ENCODE measurements around the gene FKTN. TPM values are rescaled to one million over a fixed set of nuclear protein-coding genes. Genes with fewer than 3 reads are reported as not detected.
"Not testable (repeated sequence)": the region's sequence is repeated elsewhere in the genome, so short reads cannot be mapped to it uniquely, and the experiment has no call there.

FKTN gene
- polyA plus RNA-seq, 1 of the 3 experiments (the other 2 are of a cell fraction): 5.3 TPM

DNA sequence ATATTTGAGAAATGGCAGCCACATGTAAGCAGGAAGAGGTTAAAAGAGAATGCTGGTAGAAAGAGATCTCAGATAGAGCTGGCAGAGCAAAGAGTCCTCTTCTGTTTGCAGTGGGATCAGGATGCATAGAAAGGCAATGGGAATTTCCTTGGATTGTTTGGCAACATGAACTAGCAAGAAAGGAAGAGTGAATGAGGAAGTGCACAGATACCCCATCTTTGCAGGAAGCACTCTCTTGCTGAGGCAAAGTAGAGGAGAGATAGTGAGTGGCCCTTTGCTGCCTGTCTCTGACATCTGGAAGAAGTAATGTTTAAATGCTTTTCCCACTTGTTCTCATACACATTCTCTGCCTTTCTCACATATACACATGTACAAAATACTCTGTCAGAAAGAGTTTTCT, 14.5 kb downstream of the FKTN start:
- ChIA-PET CTCF (no interaction called here), POLR2A (no interaction called here)
- TF ChIP-seq NRF1 (IDR thresholded peaks at IDR 0.05; ENCODE audit: low read depth, low read length) (no peak), JUND (IDR thresholded peaks at IDR 0.05) (no peak), USF2 (IDR thresholded peaks at IDR 0.05; ENCODE audit: borderline replicate concordance, low read depth, low read length) (no peak), ZBTB33 (IDR thresholded peaks at IDR 0.05; ENCODE audit: borderline replicate concordance, low read depth) (no peak), FOXJ3 (CRISPR knock-in tag; IDR thresholded peaks at IDR 0.05) (no peak), RFX5 (IDR thresholded peaks at IDR 0.05; ENCODE audit: low read length) (no peak), RCOR1 (IDR thresholded peaks at IDR 0.05; ENCODE audit: low read length) (no peak), EZH2phosphoT487 (IDR thresholded peaks at IDR 0.05; ENCODE audit: borderline replicate concordance, low read depth) (no peak), MEF2A (IDR thresholded peaks at IDR 0.05; ENCODE audit: borderline replicate concordance, low read depth) (no peak), IRF3 (IDR thresholded peaks at IDR 0.05; ENCODE audit: low read depth, low read length) (no peak), RAD21 (IDR thresholded peaks at IDR 0.05; ENCODE audit: low read length) (no peak), GABPA (IDR thresholded peaks at IDR 0.05; ENCODE audit: low read depth) (no peak), FOXM1 (IDR thresholded peaks at IDR 0.05; ENCODE audit: low read depth) (no peak), EP300 (IDR thresholded peaks at IDR 0.05; ENCODE audit: borderline replicate concordance in 1 of 2, low read depth in 1 of 2, low read length in 1 of 2) (no peak), NFIC (IDR thresholded peaks at IDR 0.05; ENCODE audit: borderline replicate concordance) (no peak), TAF1 (IDR thresholded peaks at IDR 0.05; ENCODE audit: borderline replicate concordance, low read depth, low read length) (no peak), MAX (IDR thresholded peaks at IDR 0.05; ENCODE audit: low read depth) (no peak), REST (IDR thresholded peaks at IDR 0.05; ENCODE audit: low read depth, low read length) (no peak), YY1 (IDR thresholded peaks at IDR 0.05; ENCODE audit: low read depth) (no peak), RXRA (IDR thresholded peaks at IDR 0.05; ENCODE audit: borderline replicate concordance, low read depth) (no peak)

GRCh38 chr9:105579952-105580351, 22.0 kb downstream of the FKTN start:
- 96% methylated on average over 6 of the region's 6 CpGs for WGBS (ENCODE audit: low lambda C conversion rate)
- H3K9ac ChIP-seq, DNase-seq: not testable (repeated sequence)

More for the DNA sequence above, 14.5 kb downstream of the FKTN start:
- Histone ChIP-seq H2AFZ (ENCODE audit: low read depth) (no peak overlapping the region), H3K79me2 (ENCODE audit: insufficient read depth) (no peaks in the 10 kb centered on the region), H3F3A (replicated peaks; ENCODE audit: insufficient read depth) (no peaks in the 10 kb centered on the region), H3K27me3 (ENCODE audit: insufficient read depth) (no peaks in the 10 kb centered on the region), H3K27ac (ENCODE audit: low read depth in 2 of 2, low read length in 1 of 2) (no peak overlapping the region), H3K4me1 (ENCODE audit: control insufficient read depth in 1 of 2, insufficient read depth in 2 of 2, low read depth in 1 of 2, low read length in 1 of 2) (no peaks in the 10 kb centered on the region), H3K36me3 (replicated peaks in 1 of 2; ENCODE audit: control insufficient read depth in 1 of 2, insufficient read depth in 2 of 2, low read length in 1 of 2) (peaks cover 13 to 21% of the 10 kb centered on the region in 2 experiments), H4K20me1 (ENCODE audit: insufficient read depth) (no peaks in the 10 kb centered on the region), H3K4me2 (no peak overlapping the region), H3K9ac (no peak overlapping the region), H3K4me3 (ENCODE audit: low read depth in 2 of 2, low read length in 1 of 2) (no peak overlapping the region), H3K9me3 (0 out of 2 replicates have a peak, but pooled peaks cover 4% of the 10 kb centered on the region), H3K9me2 (no peaks in the 10 kb centered on the region)
- DNase-seq: no peak

More at GRCh38 chr9:105579952-105580351, 22.0 kb downstream of the FKTN start:
- H3K27ac ChIP-seq (ENCODE audit: low read depth in 2 of 2, low read length in 1 of 2); H3K9me2 ChIP-seq; H3K79me2 ChIP-seq (ENCODE audit: insufficient read depth); CTCF ChIA-PET; H2AFZ ChIP-seq (ENCODE audit: low read depth); H3K36me3 ChIP-seq (replicated peaks in 1 of 2; ENCODE audit: control insufficient read depth in 1 of 2, insufficient read depth in 2 of 2, low read length in 1 of 2); H4K20me1 ChIP-seq (ENCODE audit: insufficient read depth); H3K4me3 ChIP-seq (ENCODE audit: low read depth in 2 of 2, low read length in 1 of 2); POLR2A ChIA-PET; H3F3A ChIP-seq (replicated peaks; ENCODE audit: insufficient read depth); H3K27me3 ChIP-seq (ENCODE audit: insufficient read depth); H3K4me1 ChIP-seq (ENCODE audit: control insufficient read depth in 1 of 2, insufficient read depth in 2 of 2, low read depth in 1 of 2, low read length in 1 of 2); H3K4me2 ChIP-seq; H3K9me3 ChIP-seq: not testable (repeated sequence)
